ENCODE measurements around the gene WSCD2.

- TF ChIP-seq, protein P1, sequence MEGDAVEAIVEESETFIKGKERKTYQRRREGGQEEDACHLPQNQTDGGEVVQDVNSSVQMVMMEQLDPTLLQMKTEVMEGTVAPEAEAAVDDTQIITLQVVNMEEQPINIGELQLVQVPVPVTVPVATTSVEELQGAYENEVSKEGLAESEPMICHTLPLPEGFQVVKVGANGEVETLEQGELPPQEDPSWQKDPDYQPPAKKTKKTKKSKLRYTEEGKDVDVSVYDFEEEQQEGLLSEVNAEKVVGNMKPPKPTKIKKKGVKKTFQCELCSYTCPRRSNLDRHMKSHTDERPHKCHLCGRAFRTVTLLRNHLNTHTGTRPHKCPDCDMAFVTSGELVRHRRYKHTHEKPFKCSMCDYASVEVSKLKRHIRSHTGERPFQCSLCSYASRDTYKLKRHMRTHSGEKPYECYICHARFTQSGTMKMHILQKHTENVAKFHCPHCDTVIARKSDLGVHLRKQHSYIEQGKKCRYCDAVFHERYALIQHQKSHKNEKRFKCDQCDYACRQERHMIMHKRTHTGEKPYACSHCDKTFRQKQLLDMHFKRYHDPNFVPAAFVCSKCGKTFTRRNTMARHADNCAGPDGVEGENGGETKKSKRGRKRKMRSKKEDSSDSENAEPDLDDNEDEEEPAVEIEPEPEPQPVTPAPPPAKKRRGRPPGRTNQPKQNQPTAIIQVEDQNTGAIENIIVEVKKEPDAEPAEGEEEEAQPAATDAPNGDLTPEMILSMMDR (optimal IDR thresholded peaks at IDR 0.05 in 1 of 3, IDR thresholded peaks at IDR 0.05 in 1 of 3, conservative IDR thresholded peaks at IDR 0.05 in 1 of 3; ENCODE audit: extremely low read depth in 1 of 3, insufficient read depth in 2 of 3, low read length in 3 of 3): no peak
- no peak for TF ChIP-seq EZH2 (IDR thresholded peaks at IDR 0.05; ENCODE audit: low read length)
These were observed 80.9 kb downstream of the WSCD2 start for GRCh38 chr12:108210001-108210400.
